DND-41 (cell line): ENCODE measurements around the gene CCDC73.

Experiments used
- ATAC-seq: fragments of 200-7000 bp; cut with Tn5 transposase; 3 replicates; pipeline ENCODE4 v1.9.1; 2021; ENCODE audit warnings: low read depth; ENCODE audit not compliant: insufficient read depth
- DNase-seq: peaks from one replicate; pipeline ENCODE4 v3.0.0-alpha.2; 2020
- H2AFZ ChIP-seq: 2 replicates; pipeline ENCODE4 v1.6.0; 2012; ENCODE audit warnings: low read depth, low read length
- H3K27ac ChIP-seq: 2 replicates; pipeline ENCODE4 v1.5.1; 2012; ENCODE audit warnings: low read length, inconsistent platforms
- H3K27me3 ChIP-seq: fragments of 200-600 bp; sonication (generic); 2 replicates; pipeline ENCODE4 v1.6.0; 2012; ENCODE audit warnings: low read length, mild to moderate bottlenecking, inconsistent platforms; ENCODE audit not compliant: insufficient read depth, poor library complexity
- H3K36me3 ChIP-seq: 2 replicates; pipeline ENCODE4 v1.5.1; 2012; ENCODE audit warnings: low read length, inconsistent platforms; ENCODE audit not compliant: insufficient read depth
- H3K4me1 ChIP-seq: 2 replicates; pipeline ENCODE4 v1.5.1; 2012; ENCODE audit warnings: mild to moderate bottlenecking, low read length; ENCODE audit not compliant: insufficient read depth
- H3K4me2 ChIP-seq: 2 replicates; pipeline ENCODE4 v1.6.0; 2012; ENCODE audit warnings: mild to moderate bottlenecking, moderate library complexity, low read length, inconsistent platforms; ENCODE audit not compliant: insufficient read depth
- H3K4me3 ChIP-seq, 2 experiments: fragments of 200-600 bp in 1 of 2; shearing (Covaris generic) in 1 of 2; 2 replicates each; pipeline ENCODE4 v1.5.1; 2012 to 2016; ENCODE audit warnings: inconsistent platforms in 2 of 2, low read length in 2 of 2, mild to moderate bottlenecking in 2 of 2, low read depth in 1 of 2, moderate library complexity in 1 of 2
- H3K79me2 ChIP-seq: 2 replicates; pipeline ENCODE4 v1.6.0; 2012; ENCODE audit warnings: low read length, inconsistent platforms; ENCODE audit not compliant: insufficient read depth
- H3K9ac ChIP-seq: 2 replicates; pipeline ENCODE4 v1.6.0; 2012; ENCODE audit warnings: low read depth, mild to moderate bottlenecking, inconsistent platforms, low read length, moderate library complexity
- H3K9me3 ChIP-seq: 2 replicates; pipeline ENCODE4 v1.5.1; 2012; ENCODE audit warnings: low read length, moderate library complexity, mild to moderate bottlenecking, inconsistent platforms; ENCODE audit not compliant: insufficient read depth, severe bottlenecking
- H4K20me1 ChIP-seq: 2 replicates; pipeline ENCODE4 v1.6.0; 2012; ENCODE audit warnings: low read length; ENCODE audit not compliant: insufficient read depth
- CTCF ChIP-seq: IDR thresholded peaks from 2 replicates; pipeline ENCODE4 v1.5.1; 2012; ENCODE audit warnings: borderline replicate concordance, low read length, moderate library complexity, mild to moderate bottlenecking; ENCODE audit not compliant: poor library complexity, severe bottlenecking; ENCODE audit errors: extremely low read depth
- EZH2 ChIP-seq: IDR thresholded peaks from 3 replicates; pipeline ENCODE4 v1.6.1; 2012; ENCODE audit warnings: borderline replicate concordance, low read depth, mild to moderate bottlenecking, moderate library complexity, low read length, inconsistent platforms; ENCODE audit not compliant: severe bottlenecking

CCDC73 gene

GRCh38 chr11:32820497-32820896 lies 26.0 kb upstream of the CCDC73 start:
- Histone ChIP-seq H3K36me3 (no peaks in the 10 kb centered on the region), H3K4me3 (no peak overlapping the region), H3K27ac (no peak overlapping the region), H3K79me2 (no peaks in the 10 kb centered on the region), H2AFZ (no peak overlapping the region), H3K4me1 (no peaks in the 10 kb centered on the region), H3K9me3 (no peaks in the 10 kb centered on the region), H3K27me3 (no peaks in the 10 kb centered on the region), H3K9ac (no peak overlapping the region), H4K20me1 (no peaks in the 10 kb centered on the region), H3K4me2 (no peak overlapping the region)
- no peak for ATAC-seq
- DNase-seq = no peak
- TF ChIP-seq EZH2 = no peak
- TF ChIP-seq CTCF = no peak

- DNase-seq (no peak), ATAC-seq (no peak)
Observed at GRCh38 chr11:32819187-32819586, 24.7 kb upstream of the CCDC73 start.

GRCh38 chr11:32817852-32818183 lies 23.4 kb upstream of the CCDC73 start:
- Histone ChIP-seq H3K27me3 (no peaks in the 10 kb centered on the region), H3K4me3 (no peak overlapping the region), H2AFZ (no peak overlapping the region), H3K4me1 (no peaks in the 10 kb centered on the region), H3K36me3 (no peaks in the 10 kb centered on the region), H3K4me2 (no peak overlapping the region), H3K9me3 (no peaks in the 10 kb centered on the region), H3K79me2 (no peaks in the 10 kb centered on the region), H3K27ac (no peak overlapping the region), H3K9ac (no peak overlapping the region), H4K20me1 (no peaks in the 10 kb centered on the region)
- TF ChIP-seq CTCF = no peak
- TF ChIP-seq EZH2 = no peak
- ATAC-seq (no peak), DNase-seq (no peak)

More at GRCh38 chr11:32819187-32819586, 24.7 kb upstream of the CCDC73 start:
- no peaks in the 10 kb centered on the region for H3K79me2 ChIP-seq
- no peak overlapping the region for H3K27ac ChIP-seq
- no peak overlapping the region for H3K4me2 ChIP-seq
- no peak overlapping the region for H2AFZ ChIP-seq
- no peaks in the 10 kb centered on the region for H3K4me1 ChIP-seq
- TF ChIP-seq CTCF (no peak), EZH2 (no peak)
- no peaks in the 10 kb centered on the region for H3K36me3 ChIP-seq
- no peaks in the 10 kb centered on the region for H3K27me3 ChIP-seq
- no peak overlapping the region for H3K4me3 ChIP-seq
- H3K9ac ChIP-seq = no peak overlapping the region
- no peaks in the 10 kb centered on the region for H3K9me3 ChIP-seq
- H4K20me1 ChIP-seq = no peaks in the 10 kb centered on the region
